ENCODE data around the gene TPRN. TPM values are rescaled to one million over a fixed set of nuclear protein-coding genes. Genes with fewer than 3 reads are reported as not detected.

The TPRN gene
- total RNA-seq, 1 experiment from 2014 or later: 24.9 TPM

DNA sequence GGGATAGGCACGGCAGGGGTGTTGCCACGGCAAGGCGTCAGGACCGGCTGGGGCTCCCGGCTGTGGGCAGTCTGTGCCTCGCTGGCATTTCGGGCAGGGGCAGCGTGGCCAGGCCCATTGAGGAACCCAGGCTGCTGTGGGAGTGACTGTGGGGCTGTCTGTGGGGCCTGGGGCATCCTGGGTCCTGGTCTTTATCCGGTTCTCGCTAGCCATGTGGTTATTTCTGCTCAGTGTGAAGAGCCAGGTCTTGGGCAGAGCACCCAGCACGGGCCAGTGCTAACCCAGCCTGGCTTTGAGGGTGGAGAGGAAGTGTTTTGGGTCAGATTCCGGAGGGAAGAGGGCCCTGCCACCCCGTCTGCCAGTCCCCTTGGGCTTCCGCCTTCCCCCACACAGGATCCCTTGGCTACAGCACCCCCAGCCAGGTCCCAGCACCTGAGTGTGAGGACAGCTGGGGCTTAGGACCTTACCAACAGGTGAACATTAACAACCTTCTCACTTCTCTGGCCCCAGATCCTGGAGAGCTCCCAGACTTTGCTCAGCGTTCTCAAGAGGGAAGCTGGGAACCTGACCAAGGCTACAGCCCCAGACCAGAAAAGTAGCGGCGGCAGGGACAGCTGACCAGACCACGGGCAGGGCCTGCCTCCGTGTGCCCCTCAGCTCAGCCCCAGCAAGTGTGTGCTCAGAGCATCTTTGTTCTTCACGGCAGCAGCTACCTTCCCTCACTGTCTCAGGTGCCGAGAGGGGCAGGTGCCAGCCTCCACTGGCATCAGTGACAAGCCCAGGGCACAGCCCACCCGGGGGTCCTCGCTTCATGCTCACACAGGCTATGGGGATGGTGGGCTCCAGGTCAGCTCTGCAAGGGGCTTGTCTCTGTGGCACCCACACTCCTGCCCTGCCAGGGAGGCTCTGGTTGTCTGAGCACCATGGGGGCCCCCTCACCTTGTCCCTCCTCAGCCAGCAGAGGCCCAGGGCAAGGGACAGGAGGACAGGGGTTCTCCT is 10.9 kb downstream of the TPRN start:
- H3K36me3 ChIP-seq (ENCODE audit: control insufficient read depth in 1 of 2, insufficient read depth in 2 of 2, low read length in 2 of 2): peaks cover 0 to 23% of the 10 kb centered on the region in 2 experiments; a peak in 1 of 4 replicates
- H3K9me2 ChIP-seq (ENCODE audit: insufficient read depth): no peaks in the 10 kb centered on the region
- H3K9ac ChIP-seq (ENCODE audit: low read length): peak overlapping the region; percentile 94
- no peak overlapping the region for H2AFZ ChIP-seq (ENCODE audit: low read depth, low read length, poor library complexity, severe bottlenecking)
- BruUV-seq (replicated peaks): TSS peak; percentile 88
- ChIA-PET CTCF (interaction anchor here (0.8 to 1.7 kb wide), 11 partner anchors 11 to 103 kb away, joined by 3 to 17 read pairs (median 4); partner anchors contain the start of genes MAN1B1, NELFB, RNF224 and TPRN), POLR2A (interaction anchor here (0.8 to 3.5 kb wide), 14 partner anchors 9 to 60 kb away, joined by 3 to 20 read pairs (median 5); partner anchors contain the start of genes NDOR1, RNF224, TMEM203 and TPRN), RAD21 (ENCODE audit: low non-redundant PET in 1 of 2, low total read pairs in 2 of 2, uncharacterized antibody in 2 of 2, unreplicated experiment in 2 of 2) (interaction anchor here (0.7 to 1.6 kb wide), 7 partner anchors 11 to 47 kb away, joined by 3 to 9 read pairs (median 3); partner anchors contain the start of genes RNF224 (in 2 of the 2) and TPRN (in 1 of the 2))
- intact Hi-C loops (cut with micrococcal nuclease): loop anchor here (5.0 kb wide), 1 partner anchor 38 kb away; the partner anchor contains the start of genes CYSRT1 and RNF224
- peaks cover 60% of the 10 kb centered on the region for H3K79me2 ChIP-seq (ENCODE audit: insufficient read depth, low read length)
- no peak for DNase-seq (ENCODE audit: low read depth, low spot score)
- H4K20me1 ChIP-seq (ENCODE audit: insufficient read depth): no peaks in the 10 kb centered on the region
- H3K4me2 ChIP-seq (ENCODE audit: low read length): peak overlapping the region; percentile 98
- peak overlapping the region; percentile 98 to 100 for H3K4me3 ChIP-seq (replicated peaks in 1 of 2; ENCODE audit: low read depth in 1 of 2, low read length in 2 of 2)
- no peak for TF ChIP-seq TCF7L2 (IDR thresholded peaks at IDR 0.05; ENCODE audit: borderline replicate concordance, extremely low read depth, insufficient read depth, insufficient read length)
- no peak for TF ChIP-seq CEBPB (IDR thresholded peaks at IDR 0.05; ENCODE audit: low read depth)
- no peak for TF ChIP-seq SRF (IDR thresholded peaks at IDR 0.05; ENCODE audit: low read depth)
- TF ChIP-seq SP1 (IDR thresholded peaks at IDR 0.05; ENCODE audit: low read depth): no peak
- TF ChIP-seq, protein P1, sequence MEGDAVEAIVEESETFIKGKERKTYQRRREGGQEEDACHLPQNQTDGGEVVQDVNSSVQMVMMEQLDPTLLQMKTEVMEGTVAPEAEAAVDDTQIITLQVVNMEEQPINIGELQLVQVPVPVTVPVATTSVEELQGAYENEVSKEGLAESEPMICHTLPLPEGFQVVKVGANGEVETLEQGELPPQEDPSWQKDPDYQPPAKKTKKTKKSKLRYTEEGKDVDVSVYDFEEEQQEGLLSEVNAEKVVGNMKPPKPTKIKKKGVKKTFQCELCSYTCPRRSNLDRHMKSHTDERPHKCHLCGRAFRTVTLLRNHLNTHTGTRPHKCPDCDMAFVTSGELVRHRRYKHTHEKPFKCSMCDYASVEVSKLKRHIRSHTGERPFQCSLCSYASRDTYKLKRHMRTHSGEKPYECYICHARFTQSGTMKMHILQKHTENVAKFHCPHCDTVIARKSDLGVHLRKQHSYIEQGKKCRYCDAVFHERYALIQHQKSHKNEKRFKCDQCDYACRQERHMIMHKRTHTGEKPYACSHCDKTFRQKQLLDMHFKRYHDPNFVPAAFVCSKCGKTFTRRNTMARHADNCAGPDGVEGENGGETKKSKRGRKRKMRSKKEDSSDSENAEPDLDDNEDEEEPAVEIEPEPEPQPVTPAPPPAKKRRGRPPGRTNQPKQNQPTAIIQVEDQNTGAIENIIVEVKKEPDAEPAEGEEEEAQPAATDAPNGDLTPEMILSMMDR (IDR thresholded peaks at IDR 0.05 in 2 of 3, conservative IDR thresholded peaks at IDR 0.05 in 1 of 3; ENCODE audit: borderline replicate concordance in 1 of 3, insufficient read depth in 1 of 3, low read depth in 2 of 3, low read length in 2 of 3): no peak
- no peak for TF ChIP-seq ELF1 (IDR thresholded peaks at IDR 0.05; ENCODE audit: borderline replicate concordance, low read depth)
- no peak for TF ChIP-seq ZNF274 (IDR thresholded peaks at IDR 0.05; ENCODE audit: low read depth, low read length)
- TF ChIP-seq, protein P2, sequence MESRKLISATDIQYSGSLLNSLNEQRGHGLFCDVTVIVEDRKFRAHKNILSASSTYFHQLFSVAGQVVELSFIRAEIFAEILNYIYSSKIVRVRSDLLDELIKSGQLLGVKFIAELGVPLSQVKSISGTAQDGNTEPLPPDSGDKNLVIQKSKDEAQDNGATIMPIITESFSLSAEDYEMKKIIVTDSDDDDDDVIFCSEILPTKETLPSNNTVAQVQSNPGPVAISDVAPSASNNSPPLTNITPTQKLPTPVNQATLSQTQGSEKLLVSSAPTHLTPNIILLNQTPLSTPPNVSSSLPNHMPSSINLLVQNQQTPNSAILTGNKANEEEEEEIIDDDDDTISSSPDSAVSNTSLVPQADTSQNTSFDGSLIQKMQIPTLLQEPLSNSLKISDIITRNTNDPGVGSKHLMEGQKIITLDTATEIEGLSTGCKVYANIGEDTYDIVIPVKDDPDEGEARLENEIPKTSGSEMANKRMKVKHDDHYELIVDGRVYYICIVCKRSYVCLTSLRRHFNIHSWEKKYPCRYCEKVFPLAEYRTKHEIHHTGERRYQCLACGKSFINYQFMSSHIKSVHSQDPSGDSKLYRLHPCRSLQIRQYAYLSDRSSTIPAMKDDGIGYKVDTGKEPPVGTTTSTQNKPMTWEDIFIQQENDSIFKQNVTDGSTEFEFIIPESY (IDR thresholded peaks at IDR 0.05; ENCODE audit: extremely low read depth, insufficient replicate concordance, low read length): no peak
- TF ChIP-seq JUND (IDR thresholded peaks at IDR 0.05): no peak
- TF ChIP-seq, protein P3, sequence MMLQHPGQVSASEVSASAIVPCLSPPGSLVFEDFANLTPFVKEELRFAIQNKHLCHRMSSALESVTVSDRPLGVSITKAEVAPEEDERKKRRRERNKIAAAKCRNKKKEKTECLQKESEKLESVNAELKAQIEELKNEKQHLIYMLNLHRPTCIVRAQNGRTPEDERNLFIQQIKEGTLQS (IDR thresholded peaks at IDR 0.05): no peak
- no peak; the same call in 1 of the 2 replicates for TF ChIP-seq POLR2AphosphoS5 (IDR thresholded peaks at IDR 0.05; ENCODE audit: low read depth, low read length)
- H3K27ac ChIP-seq (ENCODE audit: low read depth, low read length): peak overlapping the region; percentile 99
- H3K27me3 ChIP-seq (ENCODE audit: insufficient read depth, low read length): no peaks in the 10 kb centered on the region
- ATAC-seq: no peak
- no peaks in the 10 kb centered on the region for H3K9me3 ChIP-seq (ENCODE audit: control insufficient read depth in 1 of 2, insufficient read depth in 1 of 2, low read depth in 1 of 2, low read length in 2 of 2)
- peaks cover 17 to 37% of the 10 kb centered on the region in 2 experiments for H3K4me1 ChIP-seq (ENCODE audit: control insufficient read depth in 1 of 2, insufficient read depth in 2 of 2, low read length in 2 of 2)
